Measurements from ENCODE around the gene LRRC32. TPM values are rescaled to one million over a fixed set of nuclear protein-coding genes. Genes with fewer than 3 reads are reported as not detected.

Gene LRRC32
- polyA plus RNA-seq, 2 donors = 8.1 to 8.5 TPM

GRCh38 chr11:76626266-76626665 lies 44.3 kb downstream of the LRRC32 start:
- H3K27ac ChIP-seq (ENCODE audit: low read depth in 2 of 2, low read length in 1 of 2) = no peak overlapping the region
- H3K27me3 ChIP-seq (ENCODE audit: control insufficient read depth in 1 of 2, insufficient read depth in 2 of 2, low read length in 2 of 2) = no peaks in the 10 kb centered on the region
- H3K36me3 ChIP-seq (ENCODE audit: control insufficient read depth in 2 of 2, insufficient read depth in 2 of 2, low read length in 1 of 2) = no peaks in the 10 kb centered on the region
- 94 to 96% methylated on average over 3 of the region's 3 CpGs for WGBS, 2 donors
- H3K4me1 ChIP-seq (ENCODE audit: control insufficient read depth in 2 of 2, insufficient read depth in 2 of 2, low read length in 1 of 2) = peaks cover 0 to 13% of the 10 kb centered on the region in 2 donors
- peaks cover 0 to 8% of the 10 kb centered on the region in 2 donors for H3K9me3 ChIP-seq (ENCODE audit: control insufficient read depth in 2 of 2, insufficient read depth in 1 of 2, low read depth in 1 of 2, low read length in 1 of 2)
- H3K4me3 ChIP-seq (ENCODE audit: low read depth in 1 of 2, low read length in 2 of 2) = no peak overlapping the region

- no peak overlapping the region for H3K4me3 ChIP-seq (ENCODE audit: low read depth in 1 of 2, low read length in 2 of 2)
- H3K27ac ChIP-seq (ENCODE audit: low read depth in 2 of 2, low read length in 1 of 2) = no peak overlapping the region
- 100% methylated on average over 1 of the region's 1 CpG for WGBS, 2 donors
Measured at GRCh38 chr11:76625472-76626186, 44.9 kb downstream of the LRRC32 start.

GRCh38 chr11:76624500-76625379 lies 45.8 kb downstream of the LRRC32 start:
- H3K9me3 ChIP-seq (ENCODE audit: control insufficient read depth in 2 of 2, insufficient read depth in 1 of 2, low read depth in 1 of 2, low read length in 1 of 2) = peaks cover 0 to 8% of the 10 kb centered on the region in 2 donors
- peaks cover 0 to 7% of the 10 kb centered on the region in 2 donors for H3K4me1 ChIP-seq (ENCODE audit: control insufficient read depth in 2 of 2, insufficient read depth in 2 of 2, low read length in 1 of 2)
- no peak overlapping the region for H3K27ac ChIP-seq (ENCODE audit: low read depth in 2 of 2, low read length in 1 of 2)
- H3K27me3 ChIP-seq (ENCODE audit: control insufficient read depth in 1 of 2, insufficient read depth in 2 of 2, low read length in 2 of 2) = no peaks in the 10 kb centered on the region
- H3K36me3 ChIP-seq (ENCODE audit: control insufficient read depth in 2 of 2, insufficient read depth in 2 of 2, low read length in 1 of 2) = no peaks in the 10 kb centered on the region
- WGBS, 2 donors = 93 to 94% methylated on average over 15 of the region's 15 CpGs
- H3K4me3 ChIP-seq (ENCODE audit: low read depth in 1 of 2, low read length in 2 of 2) = no peak overlapping the region

More at GRCh38 chr11:76625472-76626186, 44.9 kb downstream of the LRRC32 start:
- H3K4me1 ChIP-seq (ENCODE audit: control insufficient read depth in 2 of 2, insufficient read depth in 2 of 2, low read length in 1 of 2) = peaks cover 0 to 13% of the 10 kb centered on the region in 2 donors
- peaks cover 0 to 8% of the 10 kb centered on the region in 2 donors for H3K9me3 ChIP-seq (ENCODE audit: control insufficient read depth in 2 of 2, insufficient read depth in 1 of 2, low read depth in 1 of 2, low read length in 1 of 2)
- H3K27me3 ChIP-seq (ENCODE audit: control insufficient read depth in 1 of 2, insufficient read depth in 2 of 2, low read length in 2 of 2) = no peaks in the 10 kb centered on the region
- no peaks in the 10 kb centered on the region for H3K36me3 ChIP-seq (ENCODE audit: control insufficient read depth in 2 of 2, insufficient read depth in 2 of 2, low read length in 1 of 2)

DNA sequence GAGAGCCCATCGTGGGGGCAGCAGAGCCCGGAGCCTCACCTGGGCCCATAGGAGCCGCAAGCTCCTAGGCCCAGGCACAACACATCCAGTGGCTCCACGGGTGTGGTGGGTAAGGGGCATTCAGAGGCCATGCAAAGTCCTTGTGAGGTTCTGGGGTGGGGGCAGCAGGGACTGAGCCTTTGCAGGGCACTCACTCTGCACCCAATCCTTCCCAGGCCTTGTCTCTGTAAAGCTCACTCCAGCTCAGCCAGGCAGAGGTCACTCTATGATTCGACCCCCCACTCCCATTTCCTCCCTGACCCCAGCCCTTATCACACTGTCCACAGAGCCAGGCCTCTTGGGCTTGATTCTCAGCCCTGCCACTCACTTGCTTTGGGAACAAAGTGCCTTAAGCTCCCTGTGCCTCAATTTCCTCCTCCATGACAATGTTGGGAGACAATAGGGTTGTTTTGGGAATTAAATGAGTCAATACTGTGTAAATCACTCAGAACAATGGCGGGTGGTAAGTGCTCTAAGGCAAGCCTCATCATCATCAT lies 46.6 kb downstream of the LRRC32 start:
- Histone ChIP-seq H3K27me3 (ENCODE audit: control insufficient read depth in 1 of 2, insufficient read depth in 2 of 2, low read length in 2 of 2) (no peaks in the 10 kb centered on the region), H3K4me1 (ENCODE audit: control insufficient read depth in 2 of 2, insufficient read depth in 2 of 2, low read length in 1 of 2) (peaks cover 0 to 6% of the 10 kb centered on the region in 2 donors), H3K36me3 (ENCODE audit: control insufficient read depth in 2 of 2, insufficient read depth in 2 of 2, low read length in 1 of 2) (no peaks in the 10 kb centered on the region), H3K27ac (ENCODE audit: low read depth in 2 of 2, low read length in 1 of 2) (no peak overlapping the region), H3K4me3 (ENCODE audit: low read depth in 1 of 2, low read length in 2 of 2) (no peak overlapping the region), H3K9me3 (ENCODE audit: control insufficient read depth in 2 of 2, insufficient read depth in 1 of 2, low read depth in 1 of 2, low read length in 1 of 2) (peaks cover 0 to 8% of the 10 kb centered on the region in 2 donors)
- 76 to 86% methylated on average over 6 of the region's 6 CpGs for WGBS, 2 donors

DNA sequence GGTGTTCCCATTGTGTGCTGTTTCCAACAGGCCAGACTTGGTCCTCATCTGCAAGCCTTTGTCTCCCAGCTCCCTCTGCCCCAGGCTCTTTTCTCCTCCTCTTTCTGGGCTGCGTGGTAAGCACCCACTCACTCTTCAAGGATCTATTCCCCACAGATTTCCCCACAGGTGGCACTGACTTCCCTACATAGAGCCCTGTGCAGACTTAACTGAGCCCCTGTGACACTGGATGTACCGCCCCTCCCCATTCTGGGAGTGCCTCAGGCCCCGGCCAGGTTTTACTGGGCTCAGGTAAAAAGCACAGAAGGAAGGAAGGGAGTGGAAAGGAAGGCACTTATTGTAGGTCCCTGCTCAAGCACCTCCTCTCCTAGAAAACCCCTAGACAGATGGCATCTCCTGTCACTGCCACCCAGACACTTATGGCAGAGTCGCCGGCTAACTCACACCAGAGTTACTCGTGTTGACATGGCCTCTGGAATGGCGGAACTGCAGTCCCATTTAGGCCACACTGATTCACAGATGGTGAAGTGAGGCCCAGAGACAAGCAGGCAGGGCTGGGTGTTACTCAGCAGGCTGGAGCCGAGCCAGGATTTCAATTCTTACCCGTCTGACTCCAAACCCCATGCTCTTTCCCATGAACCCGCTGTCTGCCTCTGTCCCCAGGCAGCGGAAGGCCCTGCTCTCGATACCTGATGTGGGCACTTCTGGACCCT lies 47.2 kb downstream of the LRRC32 start:
- Histone ChIP-seq H3K27me3 (ENCODE audit: control insufficient read depth in 1 of 2, insufficient read depth in 2 of 2, low read length in 2 of 2) (no peaks in the 10 kb centered on the region), H3K36me3 (ENCODE audit: control insufficient read depth in 2 of 2, insufficient read depth in 2 of 2, low read length in 1 of 2) (no peaks in the 10 kb centered on the region), H3K4me1 (ENCODE audit: control insufficient read depth in 2 of 2, insufficient read depth in 2 of 2, low read length in 1 of 2) (peaks cover 0 to 6% of the 10 kb centered on the region in 2 donors), H3K4me3 (ENCODE audit: low read depth in 1 of 2, low read length in 2 of 2) (no peak overlapping the region), H3K27ac (ENCODE audit: low read depth in 2 of 2, low read length in 1 of 2) (no peak overlapping the region), H3K9me3 (ENCODE audit: control insufficient read depth in 2 of 2, insufficient read depth in 1 of 2, low read depth in 1 of 2, low read length in 1 of 2) (peaks cover 0 to 8% of the 10 kb centered on the region in 2 donors)
- 77 to 82% methylated on average over 12 of the region's 12 CpGs for WGBS, 2 donors

DNA sequence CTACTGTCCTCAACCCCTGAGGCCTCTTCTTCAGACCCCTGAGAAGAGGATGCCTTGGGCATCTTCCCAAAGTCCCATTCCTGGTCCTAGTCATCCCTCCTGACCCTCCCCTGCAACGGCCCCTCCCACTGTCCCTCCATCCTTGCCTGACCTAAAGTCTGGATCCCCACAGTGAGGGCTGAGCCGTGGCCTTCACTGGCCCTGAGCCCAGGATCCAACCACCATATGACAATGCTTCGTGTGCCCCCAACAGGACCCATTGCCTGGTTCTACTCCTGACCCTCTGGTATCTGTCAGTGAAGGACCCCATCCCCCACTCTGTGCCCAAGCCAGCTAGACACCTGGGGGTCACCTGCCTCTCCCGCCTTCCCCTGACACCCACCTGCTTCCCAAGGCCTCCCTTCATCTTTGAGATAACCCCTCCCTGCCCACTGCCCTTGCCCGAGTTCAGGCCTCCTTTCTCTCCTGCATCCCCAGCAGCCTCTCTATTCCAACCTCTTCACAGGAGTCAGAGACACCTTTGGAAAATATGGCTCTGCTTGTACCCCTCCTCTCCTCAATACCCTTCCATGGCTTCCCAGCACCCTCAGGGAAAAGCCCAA lies 48.0 kb downstream of the LRRC32 start:
- Histone ChIP-seq H3K9me3 (ENCODE audit: control insufficient read depth in 2 of 2, insufficient read depth in 1 of 2, low read depth in 1 of 2, low read length in 1 of 2) (peaks cover 0 to 8% of the 10 kb centered on the region in 2 donors), H3K4me3 (ENCODE audit: low read depth in 1 of 2, low read length in 2 of 2) (no peak overlapping the region), H3K27ac (ENCODE audit: low read depth in 2 of 2, low read length in 1 of 2) (no peak overlapping the region), H3K36me3 (ENCODE audit: control insufficient read depth in 2 of 2, insufficient read depth in 2 of 2, low read length in 1 of 2) (no peaks in the 10 kb centered on the region), H3K27me3 (ENCODE audit: control insufficient read depth in 1 of 2, insufficient read depth in 2 of 2, low read length in 2 of 2) (no peaks in the 10 kb centered on the region), H3K4me1 (ENCODE audit: control insufficient read depth in 2 of 2, insufficient read depth in 2 of 2, low read length in 1 of 2) (peaks cover 0 to 6% of the 10 kb centered on the region in 2 donors)
- 89 to 96% methylated on average over 5 of the region's 5 CpGs for WGBS, 2 donors

DNA sequence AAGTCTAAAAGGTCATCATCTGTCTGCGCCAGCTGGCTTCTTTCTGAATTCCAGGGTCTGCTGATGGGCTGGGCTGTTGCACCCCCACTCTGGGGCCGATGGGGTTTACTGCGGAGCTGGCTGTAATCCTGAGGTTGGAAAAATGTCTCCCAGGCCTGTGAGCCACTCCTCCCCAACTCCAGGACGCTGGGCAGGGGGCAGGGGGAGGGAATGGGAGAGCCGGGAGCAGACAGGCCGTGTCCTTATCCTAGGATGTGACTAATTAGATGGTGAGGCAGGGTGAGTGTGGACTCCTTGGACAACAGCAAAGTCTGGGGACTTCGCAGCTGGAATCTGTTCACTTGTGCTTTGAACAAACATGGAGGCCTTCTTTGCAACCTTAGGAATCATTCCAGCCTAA lies 48.7 kb downstream of the LRRC32 start:
- H3K36me3 ChIP-seq (ENCODE audit: control insufficient read depth in 2 of 2, insufficient read depth in 2 of 2, low read length in 1 of 2) = no peaks in the 10 kb centered on the region
- H3K27me3 ChIP-seq (ENCODE audit: control insufficient read depth in 1 of 2, insufficient read depth in 2 of 2, low read length in 2 of 2) = no peaks in the 10 kb centered on the region
- no peak overlapping the region for H3K27ac ChIP-seq (ENCODE audit: low read depth in 2 of 2, low read length in 1 of 2)
- peaks cover 0 to 8% of the 10 kb centered on the region in 2 donors for H3K9me3 ChIP-seq (ENCODE audit: control insufficient read depth in 2 of 2, insufficient read depth in 1 of 2, low read depth in 1 of 2, low read length in 1 of 2)
- peaks cover 2 to 6% of the 10 kb centered on the region in 2 donors for H3K4me1 ChIP-seq (ENCODE audit: control insufficient read depth in 2 of 2, insufficient read depth in 2 of 2, low read length in 1 of 2)
- no peak overlapping the region for H3K4me3 ChIP-seq (ENCODE audit: low read depth in 1 of 2, low read length in 2 of 2)
- 64 to 77% methylated on average over 7 of the region's 7 CpGs for WGBS, 2 donors

DNA sequence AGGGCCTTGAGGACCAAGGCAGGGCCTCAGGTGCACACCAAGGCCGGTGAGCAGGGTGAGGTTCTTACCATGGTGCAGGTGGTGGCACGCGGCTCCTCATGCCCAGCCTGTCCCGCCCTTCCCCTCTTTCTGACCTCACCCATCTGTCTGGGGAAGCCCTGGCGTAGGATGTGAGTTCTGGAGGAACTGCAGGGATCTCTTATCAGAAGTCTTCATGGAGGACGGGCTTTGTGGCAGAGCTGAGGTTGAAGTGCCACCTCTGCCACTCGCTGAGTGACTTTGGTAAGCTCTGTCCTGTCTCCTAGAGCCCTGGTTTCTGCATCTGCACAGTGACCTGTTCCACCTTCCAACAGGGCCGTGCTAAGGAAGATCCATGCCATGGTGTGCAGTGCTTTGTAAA lies 49.1 kb downstream of the LRRC32 start:
- Histone ChIP-seq H3K36me3 (ENCODE audit: control insufficient read depth in 2 of 2, insufficient read depth in 2 of 2, low read length in 1 of 2) (no peaks in the 10 kb centered on the region), H3K4me1 (ENCODE audit: control insufficient read depth in 2 of 2, insufficient read depth in 2 of 2, low read length in 1 of 2) (peaks cover 2 to 6% of the 10 kb centered on the region in 2 donors), H3K9me3 (ENCODE audit: control insufficient read depth in 2 of 2, insufficient read depth in 1 of 2, low read depth in 1 of 2, low read length in 1 of 2) (peaks cover 0 to 8% of the 10 kb centered on the region in 2 donors), H3K27me3 (ENCODE audit: control insufficient read depth in 1 of 2, insufficient read depth in 2 of 2, low read length in 2 of 2) (no peaks in the 10 kb centered on the region), H3K27ac (ENCODE audit: low read depth in 2 of 2, low read length in 1 of 2) (no peak overlapping the region), H3K4me3 (ENCODE audit: low read depth in 1 of 2, low read length in 2 of 2) (no peak overlapping the region)
- WGBS, 2 donors = 71 to 80% methylated on average over 8 of the region's 8 CpGs

GRCh38 chr11:76620489-76620888 lies 50.1 kb downstream of the LRRC32 start:
- H3K4me3 ChIP-seq (ENCODE audit: low read depth in 1 of 2, low read length in 2 of 2) = no peak overlapping the region
- WGBS, 2 donors = 94 to 95% methylated on average over 2 of the region's 2 CpGs
- no peak overlapping the region for H3K27ac ChIP-seq (ENCODE audit: low read depth in 2 of 2, low read length in 1 of 2)
- peaks cover 2 to 11% of the 10 kb centered on the region in 2 donors for H3K4me1 ChIP-seq (ENCODE audit: control insufficient read depth in 2 of 2, insufficient read depth in 2 of 2, low read length in 1 of 2)
- no peaks in the 10 kb centered on the region for H3K27me3 ChIP-seq (ENCODE audit: control insufficient read depth in 1 of 2, insufficient read depth in 2 of 2, low read length in 2 of 2)
- H3K36me3 ChIP-seq (ENCODE audit: control insufficient read depth in 2 of 2, insufficient read depth in 2 of 2, low read length in 1 of 2) = no peaks in the 10 kb centered on the region
- H3K9me3 ChIP-seq (ENCODE audit: control insufficient read depth in 2 of 2, insufficient read depth in 1 of 2, low read depth in 1 of 2, low read length in 1 of 2) = peaks cover 0 to 1% of the 10 kb centered on the region in 2 donors
